ENCODE results near the gene OPA3.
"Not testable (repeated sequence)": the region's sequence is repeated elsewhere in the genome, so short reads cannot be mapped to it uniquely, and the experiment has no call there.

The OPA3 gene

DNA sequence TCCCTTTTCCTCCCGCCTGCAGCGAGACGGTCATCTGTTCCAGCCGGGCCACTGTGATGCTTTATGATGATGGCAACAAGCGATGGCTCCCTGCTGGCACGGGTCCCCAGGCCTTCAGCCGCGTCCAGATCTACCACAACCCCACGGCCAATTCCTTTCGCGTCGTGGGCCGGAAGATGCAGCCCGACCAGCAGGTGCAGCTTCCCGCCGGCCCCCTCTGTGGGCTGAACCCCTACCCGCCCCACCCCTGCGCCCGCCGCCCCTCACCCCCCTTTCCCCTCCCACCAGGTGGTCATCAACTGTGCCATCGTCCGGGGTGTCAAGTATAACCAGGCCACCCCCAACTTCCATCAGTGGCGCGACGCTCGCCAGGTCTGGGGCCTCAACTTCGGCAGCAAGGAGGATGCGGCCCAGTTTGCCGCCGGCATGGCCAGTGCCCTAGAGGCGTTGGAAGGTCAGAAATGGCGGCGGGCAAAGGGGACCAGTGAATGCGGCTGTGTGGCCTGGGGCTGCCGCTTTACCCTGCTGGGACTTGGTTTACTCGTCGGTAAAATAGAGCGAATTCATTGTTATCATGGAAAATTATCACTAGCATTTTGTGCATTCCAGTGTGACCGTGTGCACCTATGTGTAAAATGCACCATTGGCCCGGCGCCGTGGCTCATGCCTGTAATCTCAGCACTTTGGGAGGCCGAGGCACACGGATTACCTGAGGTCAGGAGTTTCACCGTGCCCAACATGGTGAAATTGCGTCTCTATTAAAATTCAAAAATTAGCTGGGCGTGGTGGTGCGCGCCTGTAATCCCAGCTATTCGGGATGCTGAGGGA lies 66.7 kb downstream of the OPA3 start:
- DNase-seq = no peak

DNA sequence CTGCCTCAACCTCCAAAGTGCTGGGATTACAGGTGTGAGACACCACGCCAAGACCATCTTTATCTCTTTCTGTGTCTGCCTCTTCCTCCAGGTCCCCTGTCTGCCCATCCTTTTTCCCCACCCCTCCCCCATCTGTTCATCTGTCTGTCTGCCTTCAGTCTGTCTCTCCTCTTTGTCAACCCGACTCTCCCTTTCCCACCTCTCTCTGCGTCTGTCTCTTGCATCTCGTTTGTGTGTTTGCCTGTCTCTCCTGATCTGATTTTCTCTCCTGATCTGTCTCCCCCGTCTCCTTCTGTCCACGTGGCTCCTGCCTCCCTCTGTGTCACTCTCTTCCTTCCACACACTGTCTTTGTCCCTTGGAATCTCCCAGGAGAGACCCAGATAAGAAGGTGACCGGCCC lies 67.4 kb downstream of the OPA3 start:
- no peak for DNase-seq

DNA sequence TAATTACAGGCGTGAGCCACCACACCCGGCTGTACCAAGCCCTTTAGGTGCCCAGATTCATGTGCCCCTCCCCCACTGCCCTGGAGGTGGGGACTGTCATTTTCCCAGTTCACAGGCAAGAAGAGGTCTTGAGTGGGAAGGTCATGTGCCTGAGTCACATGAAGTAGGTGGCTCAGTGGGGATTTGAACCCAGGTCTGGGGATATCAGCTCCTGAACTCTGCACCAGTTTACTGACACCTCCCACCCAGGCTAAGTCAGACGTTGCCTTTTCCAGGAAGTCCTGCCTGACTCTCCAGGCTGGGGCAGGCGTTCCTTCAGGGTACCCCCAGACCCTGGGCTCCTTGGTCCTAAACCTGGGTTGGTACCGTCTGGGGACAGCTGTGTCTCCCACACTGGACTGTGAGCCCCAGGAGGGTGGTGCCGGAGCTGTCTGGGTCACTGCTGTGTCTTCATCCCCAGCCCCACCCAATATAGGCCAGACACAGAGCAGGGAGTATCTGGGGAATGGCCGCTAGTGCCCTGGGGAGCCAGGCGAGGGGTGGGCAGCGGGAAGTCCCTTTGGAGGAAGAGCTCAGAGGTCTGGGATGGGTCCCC lies 68.7 kb downstream of the OPA3 start:
- DNase-seq = no peak

- peak; percentile 12 for DNase-seq
Observed at GRCh38 chr19:45515081-45515624, 69.4 kb downstream of the OPA3 start.

GRCh38 chr19:45514376-45515051 lies 70.1 kb downstream of the OPA3 start:
- DNase-seq = no peak

GRCh38 chr19:45512881-45513483 lies 71.6 kb downstream of the OPA3 start:
- no peak for DNase-seq

DNA sequence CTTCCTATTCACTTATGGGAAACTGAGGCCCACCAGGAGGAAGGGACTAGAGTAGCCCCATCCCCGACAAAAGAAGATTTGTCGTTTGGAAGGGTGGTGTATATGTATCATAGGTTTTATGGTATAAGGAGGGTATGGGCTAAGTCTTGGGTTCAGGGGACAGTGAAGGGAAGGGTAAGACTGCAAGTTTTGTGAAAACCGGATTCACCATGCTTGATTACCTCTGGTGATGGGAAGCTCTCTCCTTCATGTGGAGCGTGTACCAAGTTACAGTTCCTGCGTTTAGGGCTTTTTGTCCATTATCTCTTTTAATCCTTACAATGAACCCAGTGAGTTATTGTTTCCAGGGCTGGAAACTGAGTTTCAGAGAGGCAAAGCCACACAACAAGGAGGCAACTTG lies 73.5 kb downstream of the OPA3 start:
- DNase-seq = no peak

GRCh38 chr19:45510352-45510751 lies 74.2 kb downstream of the OPA3 start:
- not testable (repeated sequence) for DNase-seq

DNA sequence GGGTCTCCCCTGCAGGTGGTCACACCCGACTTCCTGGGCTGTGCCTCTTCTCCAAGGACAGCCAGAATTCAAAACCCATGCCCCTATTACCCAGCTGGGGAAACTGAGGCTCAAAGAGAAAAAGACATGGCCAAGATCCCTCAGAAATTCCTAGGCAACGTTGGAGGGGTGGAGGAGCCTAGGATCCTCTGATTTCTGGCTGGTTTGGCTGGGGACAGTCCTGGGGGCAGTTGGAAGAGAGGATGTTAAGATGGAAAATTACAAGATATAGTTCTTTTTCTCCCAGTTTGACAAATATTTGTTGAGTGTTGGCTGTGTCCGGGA lies 74.9 kb downstream of the OPA3 start:
- DNase-seq = no peak

DNA sequence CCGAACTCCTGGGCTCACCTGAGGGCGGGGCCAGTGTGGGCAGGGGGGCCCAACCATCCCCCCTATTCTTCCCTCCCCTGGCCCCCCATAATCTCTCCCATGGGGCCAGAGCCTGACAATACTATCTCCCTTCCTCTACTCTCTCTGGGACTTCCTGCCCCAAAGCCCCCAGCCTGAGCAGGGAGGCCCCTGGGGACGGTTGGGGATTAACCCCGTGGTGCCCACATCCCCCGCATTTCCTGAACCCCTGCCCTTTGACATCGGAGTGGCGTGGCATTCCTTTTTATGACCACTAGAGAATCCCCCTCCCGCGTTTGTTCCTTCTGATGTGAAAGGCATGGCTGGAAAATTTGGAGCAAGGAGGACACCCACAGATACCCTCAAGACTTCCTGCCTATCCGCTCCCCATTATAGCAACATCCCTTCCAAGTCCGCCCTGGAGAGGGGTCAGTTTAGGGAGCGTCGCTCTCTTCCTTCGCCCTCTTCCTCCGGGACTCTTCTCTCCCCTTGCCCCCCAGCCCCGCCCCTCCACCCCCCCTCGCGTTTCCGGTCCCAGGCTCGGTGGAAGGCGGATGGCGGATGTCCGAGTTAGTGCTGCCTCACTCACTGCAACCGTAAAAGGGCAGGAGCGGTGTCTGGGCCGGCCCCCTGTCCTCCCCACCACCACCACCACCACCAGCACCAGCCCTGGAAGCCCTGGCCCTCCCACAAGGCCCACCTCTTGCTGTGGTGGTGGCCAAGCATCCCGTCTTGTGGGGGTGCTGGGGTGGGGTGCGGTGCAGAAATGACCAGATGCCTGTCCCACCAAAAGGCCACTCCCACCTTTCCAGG lies 75.5 kb downstream of the OPA3 start:
- DNase-seq = peak; percentile 67

DNA sequence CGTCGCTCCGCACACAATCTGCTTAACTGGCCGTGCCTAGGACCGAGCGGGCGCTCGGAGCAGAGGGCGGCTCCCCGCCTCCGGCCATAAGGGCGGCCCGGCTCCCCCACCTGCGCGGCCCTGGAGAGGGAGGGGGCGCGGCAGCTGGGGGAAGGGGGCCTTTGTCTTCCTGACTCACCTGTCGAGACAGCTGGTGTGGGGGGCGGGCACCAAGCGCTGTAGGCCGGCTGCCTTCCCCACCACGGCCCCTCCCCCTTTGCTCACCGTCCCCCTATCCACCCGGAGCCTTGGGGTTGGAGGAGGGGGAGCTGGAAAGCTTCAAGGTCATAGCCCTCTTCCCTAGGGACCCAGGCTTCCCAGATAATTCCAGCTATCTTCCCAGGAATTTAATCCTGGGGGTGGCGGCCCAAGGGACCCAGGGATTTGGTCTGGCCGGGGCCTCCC lies 76.2 kb downstream of the OPA3 start:
- DNase-seq = peak; percentile 49

DNA sequence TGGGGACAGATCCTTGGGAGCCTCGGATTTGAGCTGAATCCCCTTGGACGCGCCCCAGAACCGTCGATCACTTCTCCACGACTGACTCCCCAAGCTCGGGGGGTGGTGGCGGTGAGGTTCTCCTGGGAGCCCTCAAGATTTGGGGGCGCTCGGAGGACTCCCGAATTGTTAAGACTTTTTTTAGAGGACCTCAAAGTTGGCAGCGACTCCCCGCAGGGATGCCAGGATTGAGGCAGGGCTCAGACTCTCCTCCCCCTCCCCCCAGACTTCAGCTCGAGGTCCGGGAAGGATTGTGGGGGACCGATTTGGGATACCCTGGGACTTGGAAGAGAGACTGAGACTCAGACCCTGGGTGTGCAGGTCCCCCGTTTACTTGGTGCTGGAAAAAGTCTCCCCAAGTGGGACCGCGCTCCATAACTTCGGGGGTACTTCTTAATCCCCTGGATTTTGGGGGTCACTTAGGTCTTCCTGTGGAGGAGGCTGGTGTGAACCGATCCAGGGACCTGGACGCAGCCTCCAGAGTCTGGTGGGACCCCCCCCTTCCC lies 76.7 kb downstream of the OPA3 start:
- peak; percentile 41 for DNase-seq

DNA sequence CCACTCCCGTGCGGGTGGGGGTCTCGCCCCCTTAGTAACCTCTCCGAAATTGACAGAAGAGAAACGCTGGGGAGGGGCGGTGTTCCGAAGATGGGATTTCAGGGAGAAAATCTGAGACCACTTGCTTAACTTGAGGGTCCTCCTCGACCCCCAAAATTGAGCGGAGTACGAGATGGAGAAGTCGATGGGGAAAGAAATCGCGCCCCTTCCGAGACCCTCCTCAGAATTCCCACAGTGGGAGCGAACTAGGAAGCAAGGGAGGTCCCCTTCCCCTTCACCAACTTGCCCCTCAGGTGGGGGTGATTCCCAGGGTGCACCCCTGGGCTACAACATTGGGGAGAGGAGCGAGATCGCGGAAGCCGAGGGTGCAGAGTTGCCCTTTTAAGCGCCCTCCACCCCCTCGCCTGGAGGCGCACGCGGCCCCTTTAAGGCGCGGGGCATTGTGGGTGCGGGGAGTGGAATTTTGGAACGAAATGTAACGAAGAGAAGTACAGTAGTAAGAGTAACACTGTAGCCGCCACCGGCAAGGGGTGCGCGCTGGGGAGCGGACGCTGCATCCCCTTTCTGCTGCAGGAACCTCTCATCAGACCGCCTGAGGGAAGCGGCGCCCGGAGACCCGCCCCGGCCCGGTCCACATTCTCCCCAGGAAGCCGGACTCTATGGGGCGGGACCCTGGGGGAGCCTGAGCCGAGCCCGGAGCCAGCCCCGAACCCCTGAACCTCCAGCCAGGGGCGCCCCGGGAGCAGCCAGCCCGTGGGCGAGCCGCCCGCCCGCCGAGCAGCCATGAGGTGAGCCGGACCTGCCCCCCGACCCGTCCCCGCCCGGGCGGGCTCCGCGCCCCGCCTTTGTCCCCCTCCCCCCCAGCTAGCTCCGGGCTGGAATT lies 77.4 kb downstream of the OPA3 start, which contains the start of gene VASP:
TSS of gene VASP (plus strand) at position 491 of the 883 bp plus-strand sequence. CDS start at position 784, 293 bp downstream.
- peak; percentile 85 for DNase-seq

- DNase-seq = peak; percentile 98
Observed at GRCh38 chr19:45506246-45506988, 78.2 kb downstream of the OPA3 start.

DNA sequence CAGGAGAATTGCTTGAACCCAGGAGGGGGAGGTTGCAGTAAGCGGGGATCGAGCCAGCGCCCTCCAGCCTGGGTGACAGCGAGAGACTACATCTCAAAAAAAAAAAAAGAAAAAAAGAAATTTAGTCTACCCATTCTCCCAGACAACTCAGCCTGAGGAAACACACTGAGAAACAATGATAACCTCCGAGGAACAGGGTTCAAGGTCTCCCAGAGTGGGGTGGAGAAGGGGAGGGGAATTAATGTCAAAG lies 78.7 kb downstream of the OPA3 start:
- no peak for DNase-seq

GRCh38 chr19:45505151-45505995 lies 79.2 kb downstream of the OPA3 start:
- no peak for DNase-seq

- DNase-seq = no peak
Observed at GRCh38 chr19:45503909-45504308, 80.7 kb downstream of the OPA3 start.

GRCh38 chr19:45502111-45502510 lies 82.5 kb downstream of the OPA3 start:
- DNase-seq = no peak

GRCh38 chr19:45501730-45502014 lies 82.9 kb downstream of the OPA3 start:
- no peak for DNase-seq
